NB4 (cell line): Measurements from ENCODE around the gene NKD1.

ENCODE experiments used
- DNase-seq: peaks from one replicate; pipeline ENCODE4 v3.0.0; 2010; ENCODE audit warnings: low read depth
- H3K4me3 ChIP-seq: one replicate; pipeline ENCODE4 v1.5.1; 2011; ENCODE audit warnings: mild to moderate bottlenecking, low read depth, low read length, moderate library complexity
- MYC ChIP-seq: IDR thresholded peaks from 2 replicates; pipeline ENCODE4 v1.6.1; 2011; ENCODE audit warnings: low read depth, low read length
- POLR2A ChIP-seq: IDR thresholded peaks from 2 replicates; pipeline ENCODE4 v1.6.1; 2011; ENCODE audit warnings: mild to moderate bottlenecking; ENCODE audit not compliant: insufficient read length; ENCODE audit errors: extremely low read depth
- TF ChIP-seq, protein P1 (sequence below): IDR thresholded peaks from 2 replicates; pipeline ENCODE4 v1.6.1; 2011; ENCODE audit warnings: low read depth, low read length
- TF ChIP-seq, protein P2 (sequence below): IDR thresholded peaks from one replicate; pipeline ENCODE4 v1.5.1; 2012; ENCODE audit warnings: low read depth, low read length

NKD1 gene

DNA sequence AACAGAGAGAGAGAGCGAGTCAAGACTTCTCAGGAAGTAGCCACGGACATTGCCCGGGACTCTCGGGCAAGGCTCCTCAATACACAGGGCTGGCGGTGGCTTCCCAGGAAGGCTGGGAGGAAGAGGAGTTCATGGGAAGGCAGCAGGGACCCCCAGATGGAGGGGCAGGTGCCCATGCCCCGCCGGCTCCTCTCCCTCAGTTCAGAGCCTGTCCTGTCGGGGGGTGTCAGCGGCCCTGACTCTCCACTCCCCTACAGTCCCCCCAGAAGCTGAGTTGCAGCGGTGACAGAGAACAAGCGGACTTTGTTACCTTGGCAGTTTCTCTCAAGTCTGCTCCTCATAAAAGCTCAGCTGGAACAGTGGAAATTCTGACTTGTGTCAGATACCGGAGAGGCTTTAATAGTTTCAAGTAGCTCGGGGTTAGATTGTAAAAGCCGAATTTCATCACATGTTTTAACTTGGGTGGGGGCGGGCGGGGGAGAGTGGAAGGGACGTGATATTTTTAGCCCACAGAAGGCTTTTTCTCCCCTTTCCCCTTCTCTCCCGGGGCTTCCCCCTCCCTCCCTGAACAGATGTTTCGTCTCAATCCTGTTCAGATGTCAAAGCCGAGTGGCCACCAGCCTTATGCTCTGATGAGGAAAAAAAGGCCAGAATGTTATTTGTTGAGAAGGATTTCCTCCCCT is 65.2 kb downstream of the NKD1 start:
- DNase-seq: peak; percentile 58
- no peak overlapping the region for H3K4me3 ChIP-seq
- TF ChIP-seq MYC: no peak
- TF ChIP-seq POLR2A: no peak
- TF ChIP-seq, protein P1, sequence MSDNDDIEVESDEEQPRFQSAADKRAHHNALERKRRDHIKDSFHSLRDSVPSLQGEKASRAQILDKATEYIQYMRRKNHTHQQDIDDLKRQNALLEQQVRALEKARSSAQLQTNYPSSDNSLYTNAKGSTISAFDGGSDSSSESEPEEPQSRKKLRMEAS: no peak
- TF ChIP-seq, protein P2, sequence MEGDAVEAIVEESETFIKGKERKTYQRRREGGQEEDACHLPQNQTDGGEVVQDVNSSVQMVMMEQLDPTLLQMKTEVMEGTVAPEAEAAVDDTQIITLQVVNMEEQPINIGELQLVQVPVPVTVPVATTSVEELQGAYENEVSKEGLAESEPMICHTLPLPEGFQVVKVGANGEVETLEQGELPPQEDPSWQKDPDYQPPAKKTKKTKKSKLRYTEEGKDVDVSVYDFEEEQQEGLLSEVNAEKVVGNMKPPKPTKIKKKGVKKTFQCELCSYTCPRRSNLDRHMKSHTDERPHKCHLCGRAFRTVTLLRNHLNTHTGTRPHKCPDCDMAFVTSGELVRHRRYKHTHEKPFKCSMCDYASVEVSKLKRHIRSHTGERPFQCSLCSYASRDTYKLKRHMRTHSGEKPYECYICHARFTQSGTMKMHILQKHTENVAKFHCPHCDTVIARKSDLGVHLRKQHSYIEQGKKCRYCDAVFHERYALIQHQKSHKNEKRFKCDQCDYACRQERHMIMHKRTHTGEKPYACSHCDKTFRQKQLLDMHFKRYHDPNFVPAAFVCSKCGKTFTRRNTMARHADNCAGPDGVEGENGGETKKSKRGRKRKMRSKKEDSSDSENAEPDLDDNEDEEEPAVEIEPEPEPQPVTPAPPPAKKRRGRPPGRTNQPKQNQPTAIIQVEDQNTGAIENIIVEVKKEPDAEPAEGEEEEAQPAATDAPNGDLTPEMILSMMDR: no peak

DNA sequence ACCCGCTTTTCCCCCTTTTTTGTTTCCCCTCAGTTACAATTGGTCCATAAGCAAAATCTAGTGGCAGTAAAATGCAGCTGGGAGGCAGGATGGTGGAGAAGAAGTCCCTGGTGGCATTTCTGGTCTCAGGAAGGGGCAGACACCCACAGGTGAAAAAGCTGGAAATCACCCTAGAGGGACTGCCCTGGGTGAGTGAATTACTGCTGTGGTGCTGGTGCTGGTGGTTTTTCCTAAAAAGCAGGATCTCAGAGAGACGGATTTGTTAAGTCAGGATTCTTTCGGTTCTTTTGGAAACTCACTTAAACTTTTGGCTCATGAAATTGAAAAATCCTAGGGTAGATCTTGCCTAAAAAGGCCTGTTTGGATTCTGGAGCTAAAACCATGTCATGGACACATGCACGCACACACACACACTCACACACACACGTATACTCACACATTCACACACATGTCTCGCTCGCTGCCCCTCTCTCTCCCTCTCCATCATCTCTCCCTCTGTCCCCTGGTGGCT is 65.8 kb downstream of the NKD1 start:
- TF ChIP-seq POLR2A (no peak), MYC (no peak)
- TF ChIP-seq, protein P1: no peak
- TF ChIP-seq, protein P2: no peak

DNA sequence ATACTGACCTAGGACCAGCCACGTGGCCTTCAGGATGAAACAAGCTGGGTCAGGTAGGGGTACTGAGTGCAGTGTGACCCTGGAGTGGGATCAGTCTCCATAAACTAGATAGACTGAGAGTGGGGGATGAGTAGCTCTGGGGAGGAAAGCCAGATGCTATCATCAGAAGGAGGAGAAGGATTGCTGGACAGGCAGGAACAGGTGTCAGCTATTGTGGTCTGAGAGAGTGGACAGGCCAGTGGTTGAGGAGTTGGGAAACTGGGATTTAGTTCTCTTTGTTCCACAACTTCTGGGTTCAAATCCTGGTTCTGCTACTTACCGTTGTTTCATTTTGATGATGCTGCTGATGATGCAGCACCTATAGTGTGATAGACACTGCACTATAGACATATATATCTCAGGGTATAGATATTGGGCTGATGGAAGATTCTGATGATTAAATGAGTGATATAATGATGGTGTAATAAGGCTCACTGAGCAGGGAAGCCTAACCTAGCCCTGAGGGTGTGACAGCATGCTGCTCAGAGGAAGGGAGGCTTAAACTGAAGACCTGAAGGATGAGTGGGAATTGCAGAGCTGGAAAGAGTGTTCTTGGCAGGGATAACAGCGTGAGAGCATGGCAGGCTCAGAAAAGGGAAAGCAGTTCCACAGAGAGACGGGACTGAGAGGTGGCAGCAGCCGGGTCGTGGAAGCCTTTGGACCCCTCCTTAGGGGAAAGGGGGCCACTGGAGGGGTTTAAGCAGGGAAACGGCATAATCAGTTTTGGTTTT is 66.9 kb downstream of the NKD1 start:
- TF ChIP-seq POLR2A (no peak), MYC (no peak)
- TF ChIP-seq, protein P2: no peak
- TF ChIP-seq, protein P1: no peak
- no peak for DNase-seq
- no peak overlapping the region for H3K4me3 ChIP-seq

More for the DNA sequence above, 65.8 kb downstream of the NKD1 start:
- DNase-seq: no peak
- no peak overlapping the region for H3K4me3 ChIP-seq

DNA sequence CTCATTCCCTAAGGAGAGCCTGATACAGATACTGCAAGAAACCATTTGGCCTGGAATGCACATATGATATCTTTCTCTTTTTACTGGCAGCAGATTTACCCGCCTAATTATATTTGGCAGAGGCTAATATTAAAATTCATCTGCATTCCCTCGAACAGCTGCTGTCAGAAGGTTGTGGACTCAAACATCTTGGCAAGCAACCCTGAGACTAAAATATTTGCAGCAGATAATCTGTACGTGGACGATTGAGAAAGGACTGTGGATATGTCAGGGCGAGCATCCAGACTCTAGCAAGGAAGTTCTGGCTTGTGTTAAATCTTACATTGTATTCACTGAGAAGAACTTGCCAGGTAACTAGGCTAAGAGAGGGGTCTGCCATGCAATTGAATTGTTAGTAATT is 67.7 kb downstream of the NKD1 start:
- TF ChIP-seq POLR2A (no peak), MYC (no peak)
- TF ChIP-seq, protein P1: no peak
- TF ChIP-seq, protein P2: no peak
- DNase-seq: no peak
- no peak overlapping the region for H3K4me3 ChIP-seq

DNA sequence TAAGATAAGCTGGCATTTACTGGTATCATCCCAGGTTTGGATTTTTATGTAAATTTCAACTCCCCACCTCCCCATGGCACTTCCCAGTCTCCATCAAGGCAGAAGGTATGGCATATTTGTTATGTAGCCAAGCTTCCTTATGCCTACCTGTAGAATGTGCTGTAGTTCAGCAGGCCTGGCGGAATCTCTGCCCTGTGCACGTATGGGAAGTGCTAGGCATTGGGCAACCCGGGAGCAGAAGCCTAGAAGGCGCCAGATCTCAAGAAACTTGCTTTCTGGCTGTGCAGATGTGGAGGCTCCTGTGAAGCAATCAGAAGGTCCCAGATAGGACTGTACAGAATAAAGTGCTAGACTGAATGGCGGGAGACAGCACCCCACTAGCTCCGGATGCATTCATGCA is 68.2 kb downstream of the NKD1 start:
- peak; percentile 22 for DNase-seq
- TF ChIP-seq, protein P1: no peak
- TF ChIP-seq MYC: no peak
- H3K4me3 ChIP-seq: no peak overlapping the region
